ENCODE measurements around the gene SEPTIN10.

- no peak for TF ChIP-seq YY1 (IDR thresholded peaks at IDR 0.05; ENCODE audit: insufficient read depth, insufficient read length)
- TF ChIP-seq SUZ12 (IDR thresholded peaks at IDR 0.05; ENCODE audit: extremely low read depth, insufficient read depth, insufficient read length) = no peak
Observed at GRCh38 chr2:109498906-109499305, 114.9 kb downstream of the SEPTIN10 start.

Measured in NT2/D1 (cell line).